Sigmoid colon (tissue), 7 donors: Measurements from ENCODE around the gene SPATA22. TPM values are rescaled to one million over a fixed set of nuclear protein-coding genes. Genes with fewer than 3 reads are reported as not detected.
"Not testable (repeated sequence)": the region's sequence is repeated elsewhere in the genome, so short reads cannot be mapped to it uniquely, and the experiment has no call there.

Source experiments
- DNase-seq: peaks from one replicate; pipeline ENCODE4 v3.0.0-alpha.2; 2019
- H3K27ac ChIP-seq, 4 donors: fragments of 200-600 bp; sonication (generic); one replicate each; pipeline ENCODE4 v1.5.1; 2016 to 2019; ENCODE audit warnings: mild to moderate bottlenecking in 1 of 4
- H3K27me3 ChIP-seq, 3 donors: fragments of 200-600 bp; sonication (generic); one replicate each; pipeline ENCODE4 v1.5.1; 2019; ENCODE audit warnings: mild to moderate bottlenecking in 1 of 3
- H3K36me3 ChIP-seq, 4 donors: fragments of 200-600 bp; sonication (generic); one replicate each; pipeline ENCODE4 v1.5.1; 2016 to 2019
- H3K4me1 ChIP-seq, 4 donors: fragments of 200-600 bp; sonication (generic); one replicate each; pipeline ENCODE4 v1.5.1; 2017 to 2019
- H3K4me3 ChIP-seq, 4 donors: fragments of 200-600 bp; sonication (generic); one replicate each; pipeline ENCODE4 v1.5.1; 2017 to 2019; ENCODE audit warnings: mild to moderate bottlenecking in 2 of 4, moderate library complexity in 1 of 4
- H3K9me3 ChIP-seq, 4 donors: fragments of 200-600 bp in 3 of 4; sonication (generic) in 3 of 4; one replicate each; pipeline versions ENCODE4 v1.5.1 to v1.6.1; 2013 to 2019
- CTCF ChIP-seq, 4 experiments: fragments of 450-650 bp in 3 of 4; fragments of 200-600 bp in 1 of 4; IDR thresholded peaks; one replicate each; pipeline ENCODE4 v1.5.1; 2016 to 2019; ENCODE audit warnings: antibody characterized with exemption in 4 of 4, mild to moderate bottlenecking in 3 of 4, moderate library complexity in 2 of 4
- EP300 ChIP-seq, 4 donors: sonication (generic); formaldehyde crosslinking; IDR thresholded peaks; one replicate each; pipeline ENCODE4 v1.6.1; 2017; ENCODE audit warnings: antibody characterized with exemption in 4 of 4
- POLR2A ChIP-seq, 2 donors: fragments of 450-650 bp; IDR thresholded peaks; one replicate each; pipeline ENCODE4 v1.6.1; 2016; ENCODE audit warnings: antibody characterized with exemption in 2 of 2, mild to moderate bottlenecking in 2 of 2, moderate library complexity in 2 of 2
- POLR2AphosphoS5 ChIP-seq, 4 donors: sonication (generic); formaldehyde crosslinking; IDR thresholded peaks; one replicate each; pipeline ENCODE4 v1.6.1; 2017; ENCODE audit warnings: antibody characterized with exemption in 4 of 4
- WGBS, 2 donors: extraction: QIAGEN DNeasy Blood & Tissue Kit; methylation state at CpG; one replicate each; pipeline ENCODE4 v1.1.7; 2013; 5-methylcytosine and 5-hydroxymethylcytosine counted together
- intact Hi-C: fragments of 100-400 bp; cut with DNase I; formaldehyde crosslinking; loops from one replicate; pipeline ENCODE4 v1.15.1; 2023
- polyA plus RNA-seq, 3 donors: library from polyadenylated mRNA; stranded (reverse); fragments of 200-250 nt; gene quantifications; one replicate each; pipeline ENCODE4 v1.2.3, GENCODE V29; 2013
- total RNA-seq, 4 donors: library from RNA; depleted of rRNA; stranded (reverse); fragments of >200 nt; gene quantifications; one replicate each; pipeline ENCODE4 v1.1.0, GENCODE V29; 2016
- donor health status: healthy with polysubstance abuse.
- donor health status: Bipolar disorder and iron deficiency.
- donor health status: healthy.

SPATA22 gene
- total RNA-seq (under 1 TPM in 2 of 4 donors, not detected in 2; 0.36 to 0.55 TPM), polyA plus RNA-seq (under 1 TPM in 1 of 3 donors, not detected in 2; 0.06 TPM)

DNA sequence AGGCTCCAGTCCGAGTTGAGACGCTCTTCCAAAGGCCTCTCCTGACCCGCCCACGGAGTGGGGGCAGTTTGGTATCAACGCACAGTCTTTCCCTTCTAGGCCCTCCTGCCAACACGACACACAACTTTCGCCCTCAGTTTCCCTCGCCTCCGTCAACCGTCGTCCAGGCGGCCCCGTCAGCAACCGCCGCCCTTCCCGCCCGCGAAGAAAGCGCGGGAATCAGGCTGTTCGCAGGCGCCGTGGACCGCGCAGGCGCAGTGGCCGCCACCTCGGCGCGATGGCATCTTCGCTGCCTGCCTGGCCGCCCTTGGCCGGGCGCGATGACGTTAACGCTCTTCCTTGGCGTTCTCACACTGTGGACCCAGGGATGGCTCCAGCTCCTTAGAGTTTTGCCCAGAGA lies at the start of gene SPATA22:
SPATA22 (minus strand) TSS at position 221 of the 400 bp plus-strand sequence. CDS start 2,494 bp downstream, outside the sequence.
- Histone ChIP-seq H3K9me3 (no peaks in the 10 kb centered on the region), H3K27ac (no peak within 1 kb of the TSS), H3K27me3 (no peaks in the 10 kb centered on the region), H3K36me3 (no peaks in the 10 kb centered on the region), H3K4me1 (no peaks in the 10 kb centered on the region), H3K4me3 (no peak within 1 kb of the TSS)
- intact Hi-C loops: loop anchor here (10.0 kb wide), 1 partner anchor 63 kb away; no protein-coding TSS in a partner anchor
- WGBS, 2 donors: 93 to 97% methylated on average over 38 of the region's 38 CpGs
- no peak for DNase-seq
- TF ChIP-seq EP300 (IDR thresholded peaks at IDR 0.05) (no peak), POLR2AphosphoS5 (IDR thresholded peaks at IDR 0.05) (no peak), CTCF (IDR thresholded peaks at IDR 0.05) (no peak), POLR2A (IDR thresholded peaks at IDR 0.05) (no peak)

- intact Hi-C loops, H3K9me3 ChIP-seq, H3K27me3 ChIP-seq, H3K4me3 ChIP-seq, H3K4me1 ChIP-seq, H3K36me3 ChIP-seq, H3K27ac ChIP-seq, DNase-seq: not testable (repeated sequence)
- 94 to 96% methylated on average over 4 of the region's 4 CpGs for WGBS, 2 donors
Measured at GRCh38 chr17:3519472-3519871, 47.9 kb upstream of the SPATA22 start.

GRCh38 chr17:3514873-3515272 lies 43.3 kb upstream of the SPATA22 start:
- TF ChIP-seq CTCF (IDR thresholded peaks at IDR 0.05) (no peak), EP300 (IDR thresholded peaks at IDR 0.05) (no peak), POLR2AphosphoS5 (IDR thresholded peaks at IDR 0.05) (no peak), POLR2A (IDR thresholded peaks at IDR 0.05) (no peak)
- peak; percentile 57 for DNase-seq
- Histone ChIP-seq H3K9me3 (no peaks in the 10 kb centered on the region), H3K4me1 (peaks cover 0 to 10% (median 4%) of the 10 kb centered on the region in 4 donors), H3K27ac (no peak overlapping the region), H3K4me3 (no peak overlapping the region), H3K27me3 (no peaks in the 10 kb centered on the region), H3K36me3 (no peaks in the 10 kb centered on the region)
- intact Hi-C loops: no loop called here
- 82 to 85% methylated on average over 9 of the region's 9 CpGs for WGBS, 2 donors

GRCh38 chr17:3514167-3514566 lies 42.5 kb upstream of the SPATA22 start:
- peak; percentile 14 for DNase-seq
- H3K4me1 ChIP-seq, H3K4me3 ChIP-seq, H3K36me3 ChIP-seq, H3K27me3 ChIP-seq, H3K9me3 ChIP-seq, intact Hi-C loops: not testable (repeated sequence)
- 91 to 95% methylated on average over 11 of the region's 11 CpGs for WGBS, 2 donors
- H3K27ac ChIP-seq: peak overlapping the region in 1 of 4 donors; percentile 69

DNA sequence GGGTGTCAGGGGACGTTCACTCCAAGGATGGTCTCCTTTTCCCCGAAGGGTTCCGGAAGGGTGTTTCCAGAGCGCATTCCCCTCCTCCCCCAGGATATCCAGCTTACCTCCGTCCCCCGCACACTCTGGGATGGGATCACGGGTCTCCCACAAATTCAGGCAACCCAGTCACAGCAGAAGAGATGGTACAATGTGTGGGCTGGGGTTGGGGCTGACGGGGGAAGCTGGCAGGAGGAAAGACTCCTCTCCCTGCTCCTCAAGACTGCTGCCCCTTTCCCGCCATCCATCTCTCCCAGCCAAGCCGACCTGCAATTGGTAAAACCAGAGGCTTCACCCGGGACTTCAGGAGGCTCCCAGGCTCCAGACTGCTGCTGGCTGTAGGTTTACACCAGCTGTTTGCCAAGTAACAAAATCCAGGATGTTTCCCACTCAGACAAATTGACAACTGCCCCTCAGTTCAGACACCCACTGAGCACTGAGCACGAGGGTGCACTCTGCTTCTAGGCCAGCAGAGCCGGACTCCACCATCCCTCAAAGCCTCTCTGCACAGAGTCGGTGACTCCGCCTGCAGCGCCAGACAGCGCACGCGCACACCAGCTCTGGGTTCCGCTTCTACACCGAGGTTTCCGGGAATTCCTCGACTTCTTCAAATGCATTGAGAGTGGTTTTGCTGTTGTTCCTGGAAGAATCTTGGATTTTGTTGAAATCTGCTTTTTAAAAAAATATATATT lies 41.9 kb upstream of the SPATA22 start:
- peak; percentile 57 for DNase-seq
- WGBS, 2 donors: 89 to 91% methylated on average over 23 of the region's 23 CpGs
- intact Hi-C loops: no loop called here

More for the DNA sequence above, 41.9 kb upstream of the SPATA22 start:
- no peaks in the 10 kb centered on the region for H3K9me3 ChIP-seq
- TF ChIP-seq POLR2A (IDR thresholded peaks at IDR 0.05): no peak
- no peak for TF ChIP-seq EP300 (IDR thresholded peaks at IDR 0.05)
- no peak for TF ChIP-seq CTCF (IDR thresholded peaks at IDR 0.05)
- TF ChIP-seq POLR2AphosphoS5 (IDR thresholded peaks at IDR 0.05): no peak
- peaks cover 0 to 10% (median 4%) of the 10 kb centered on the region in 4 donors for H3K4me1 ChIP-seq
- no peaks in the 10 kb centered on the region for H3K27me3 ChIP-seq
- peak overlapping the region in 1 of 4 donors; percentile 1 for H3K4me3 ChIP-seq
- H3K36me3 ChIP-seq: no peaks in the 10 kb centered on the region
- H3K27ac ChIP-seq: peak overlapping the region; percentile 51 to 81 (median 69)
